ENCODE measurements around the gene TFPI. TPM values are rescaled to one million over a fixed set of nuclear protein-coding genes. Genes with fewer than 3 reads are reported as not detected.
A peak's percentile ranks its signal among the peaks of the same experiment; 100 is the strongest.

The TFPI gene
- total RNA-seq, 1 experiment from 2014 or later: 129 TPM

DNA sequence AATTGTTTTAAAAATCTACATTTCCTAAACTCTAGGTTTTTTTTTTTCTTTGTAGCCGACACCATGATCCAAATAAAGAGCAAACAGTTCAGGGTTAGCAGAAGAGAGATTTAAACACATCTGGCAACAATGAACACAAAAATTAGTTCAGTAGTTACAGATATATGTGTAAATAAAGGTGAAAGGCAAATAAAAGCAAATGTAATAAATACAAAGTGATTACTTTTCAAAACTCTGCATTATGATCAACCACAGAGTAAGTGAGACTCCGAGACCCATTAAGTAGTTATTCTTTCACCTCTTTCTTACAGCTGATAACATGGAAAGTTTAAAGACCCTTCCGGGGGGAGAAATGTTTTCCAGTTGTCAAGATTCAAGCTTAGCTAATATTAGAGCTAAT, 106.9 kb downstream of the TFPI start:
- Histone ChIP-seq H3K27me3 (ENCODE audit: control insufficient read depth, insufficient read depth, low read length) (no peaks in the 10 kb centered on the region), H3K4me1 (ENCODE audit: control insufficient read depth, insufficient read depth, low read length) (no peaks in the 10 kb centered on the region; the same call in 1 of the 2 replicates), H3K36me3 (ENCODE audit: control insufficient read depth, insufficient read depth, low read length) (no peaks in the 10 kb centered on the region), H3K27ac (ENCODE audit: low read length) (no peak overlapping the region), H3K9me3 (ENCODE audit: control insufficient read depth, insufficient read depth, low read depth, low read length) (no peaks in the 10 kb centered on the region), H3K4me3 (ENCODE audit: low read depth in 2 of 2, low read length in 2 of 2) (peak overlapping the region in 1 of 2 experiments; percentile 19; a peak in 1 of 4 replicates)
- ChIA-PET POLR2A (no interaction called here), CTCF (interaction anchor here (0.7 kb wide), 1 partner anchor 544 kb away, joined by 3 read pairs; no protein-coding TSS in a partner anchor)
- TF ChIP-seq SIN3A (IDR thresholded peaks at IDR 0.05; ENCODE audit: borderline replicate concordance, insufficient read depth, low read depth, low read length) (no peak), TCF7L2 (IDR thresholded peaks at IDR 0.05; ENCODE audit: low read depth, low read length) (no peak), POLR2AphosphoS5 (IDR thresholded peaks at IDR 0.05; ENCODE audit: low read depth, low read length) (no peak)
- TF ChIP-seq, protein P1, sequence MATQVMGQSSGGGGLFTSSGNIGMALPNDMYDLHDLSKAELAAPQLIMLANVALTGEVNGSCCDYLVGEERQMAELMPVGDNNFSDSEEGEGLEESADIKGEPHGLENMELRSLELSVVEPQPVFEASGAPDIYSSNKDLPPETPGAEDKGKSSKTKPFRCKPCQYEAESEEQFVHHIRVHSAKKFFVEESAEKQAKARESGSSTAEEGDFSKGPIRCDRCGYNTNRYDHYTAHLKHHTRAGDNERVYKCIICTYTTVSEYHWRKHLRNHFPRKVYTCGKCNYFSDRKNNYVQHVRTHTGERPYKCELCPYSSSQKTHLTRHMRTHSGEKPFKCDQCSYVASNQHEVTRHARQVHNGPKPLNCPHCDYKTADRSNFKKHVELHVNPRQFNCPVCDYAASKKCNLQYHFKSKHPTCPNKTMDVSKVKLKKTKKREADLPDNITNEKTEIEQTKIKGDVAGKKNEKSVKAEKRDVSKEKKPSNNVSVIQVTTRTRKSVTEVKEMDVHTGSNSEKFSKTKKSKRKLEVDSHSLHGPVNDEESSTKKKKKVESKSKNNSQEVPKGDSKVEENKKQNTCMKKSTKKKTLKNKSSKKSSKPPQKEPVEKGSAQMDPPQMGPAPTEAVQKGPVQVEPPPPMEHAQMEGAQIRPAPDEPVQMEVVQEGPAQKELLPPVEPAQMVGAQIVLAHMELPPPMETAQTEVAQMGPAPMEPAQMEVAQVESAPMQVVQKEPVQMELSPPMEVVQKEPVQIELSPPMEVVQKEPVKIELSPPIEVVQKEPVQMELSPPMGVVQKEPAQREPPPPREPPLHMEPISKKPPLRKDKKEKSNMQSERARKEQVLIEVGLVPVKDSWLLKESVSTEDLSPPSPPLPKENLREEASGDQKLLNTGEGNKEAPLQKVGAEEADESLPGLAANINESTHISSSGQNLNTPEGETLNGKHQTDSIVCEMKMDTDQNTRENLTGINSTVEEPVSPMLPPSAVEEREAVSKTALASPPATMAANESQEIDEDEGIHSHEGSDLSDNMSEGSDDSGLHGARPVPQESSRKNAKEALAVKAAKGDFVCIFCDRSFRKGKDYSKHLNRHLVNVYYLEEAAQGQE (IDR thresholded peaks at IDR 0.05; ENCODE audit: insufficient read depth in 1 of 2, low read depth in 2 of 2, low read length in 1 of 2): no peak
- TF ChIP-seq, protein P2, sequence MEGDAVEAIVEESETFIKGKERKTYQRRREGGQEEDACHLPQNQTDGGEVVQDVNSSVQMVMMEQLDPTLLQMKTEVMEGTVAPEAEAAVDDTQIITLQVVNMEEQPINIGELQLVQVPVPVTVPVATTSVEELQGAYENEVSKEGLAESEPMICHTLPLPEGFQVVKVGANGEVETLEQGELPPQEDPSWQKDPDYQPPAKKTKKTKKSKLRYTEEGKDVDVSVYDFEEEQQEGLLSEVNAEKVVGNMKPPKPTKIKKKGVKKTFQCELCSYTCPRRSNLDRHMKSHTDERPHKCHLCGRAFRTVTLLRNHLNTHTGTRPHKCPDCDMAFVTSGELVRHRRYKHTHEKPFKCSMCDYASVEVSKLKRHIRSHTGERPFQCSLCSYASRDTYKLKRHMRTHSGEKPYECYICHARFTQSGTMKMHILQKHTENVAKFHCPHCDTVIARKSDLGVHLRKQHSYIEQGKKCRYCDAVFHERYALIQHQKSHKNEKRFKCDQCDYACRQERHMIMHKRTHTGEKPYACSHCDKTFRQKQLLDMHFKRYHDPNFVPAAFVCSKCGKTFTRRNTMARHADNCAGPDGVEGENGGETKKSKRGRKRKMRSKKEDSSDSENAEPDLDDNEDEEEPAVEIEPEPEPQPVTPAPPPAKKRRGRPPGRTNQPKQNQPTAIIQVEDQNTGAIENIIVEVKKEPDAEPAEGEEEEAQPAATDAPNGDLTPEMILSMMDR (IDR thresholded peaks at IDR 0.05): no peak
- ATAC-seq (no peak), DNase-seq (ENCODE audit: low read depth, low spot score) (no peak)
- BruUV-seq (replicated peaks): no TSS peak
- intact Hi-C loops (cut with micrococcal nuclease; ENCODE audit: unreplicated experiment): no loop called here
- in situ Hi-C loops (cut with HindIII; ENCODE audit: low pct_unique_long_range_greater_than_20kb, low sequenced_read_pairs): no loop called here

DNA sequence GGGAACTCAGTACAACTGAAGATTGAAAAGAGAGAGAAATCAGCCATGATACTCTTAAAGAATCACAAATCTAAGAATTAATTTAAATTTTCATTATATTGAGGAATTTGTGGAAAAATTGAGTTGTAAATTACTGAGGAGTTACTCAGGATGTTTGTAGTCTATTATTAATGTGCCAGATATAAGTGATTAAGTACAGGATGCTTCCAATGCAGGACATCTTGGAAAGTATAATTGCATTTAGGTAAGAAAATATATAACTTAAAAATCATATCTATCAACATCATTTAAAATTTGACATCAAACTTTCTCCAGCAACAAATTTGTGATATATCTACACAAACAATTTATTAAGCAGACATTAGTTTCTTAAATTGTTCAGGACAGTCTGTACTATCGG, 107.5 kb downstream of the TFPI start:
- BruUV-seq (replicated peaks): no TSS peak
- Histone ChIP-seq H3K9me3 (ENCODE audit: control insufficient read depth, insufficient read depth, low read depth, low read length) (no peaks in the 10 kb centered on the region), H3K36me3 (ENCODE audit: control insufficient read depth, insufficient read depth, low read length) (no peaks in the 10 kb centered on the region), H3K27me3 (ENCODE audit: control insufficient read depth, insufficient read depth, low read length) (no peaks in the 10 kb centered on the region), H3K27ac (ENCODE audit: low read length) (no peak overlapping the region; the same call in 1 of the 2 replicates), H3K4me3 (ENCODE audit: low read depth in 2 of 2, low read length in 2 of 2) (peak overlapping the region in 1 of 2 experiments; percentile 19; a peak in 1 of 4 replicates), H3K4me1 (ENCODE audit: control insufficient read depth, insufficient read depth, low read length) (no peaks in the 10 kb centered on the region; the same call in 1 of the 2 replicates)
- intact Hi-C loops (cut with micrococcal nuclease; ENCODE audit: unreplicated experiment) (no loop called here), in situ Hi-C loops (cut with HindIII; ENCODE audit: low pct_unique_long_range_greater_than_20kb, low sequenced_read_pairs) (no loop called here)
- DNase-seq (ENCODE audit: low read depth, low spot score) (no peak), ATAC-seq (no peak)
- POLR2A ChIA-PET: no interaction called here
- CTCF ChIA-PET: no interaction called here
- TF ChIP-seq, protein P2 (IDR thresholded peaks at IDR 0.05): no peak
- TF ChIP-seq POLR2AphosphoS5 (IDR thresholded peaks at IDR 0.05; ENCODE audit: low read depth, low read length) (no peak), SIN3A (IDR thresholded peaks at IDR 0.05; ENCODE audit: borderline replicate concordance, insufficient read depth, low read depth, low read length) (no peak), TCF7L2 (IDR thresholded peaks at IDR 0.05; ENCODE audit: low read depth, low read length) (no peak)
- TF ChIP-seq, protein P1 (IDR thresholded peaks at IDR 0.05; ENCODE audit: insufficient read depth in 1 of 2, low read depth in 2 of 2, low read length in 1 of 2): no peak

All from Panc1 (cell line).